ENCODE measurements around the gene RALGPS1.

The RALGPS1 gene

DNA sequence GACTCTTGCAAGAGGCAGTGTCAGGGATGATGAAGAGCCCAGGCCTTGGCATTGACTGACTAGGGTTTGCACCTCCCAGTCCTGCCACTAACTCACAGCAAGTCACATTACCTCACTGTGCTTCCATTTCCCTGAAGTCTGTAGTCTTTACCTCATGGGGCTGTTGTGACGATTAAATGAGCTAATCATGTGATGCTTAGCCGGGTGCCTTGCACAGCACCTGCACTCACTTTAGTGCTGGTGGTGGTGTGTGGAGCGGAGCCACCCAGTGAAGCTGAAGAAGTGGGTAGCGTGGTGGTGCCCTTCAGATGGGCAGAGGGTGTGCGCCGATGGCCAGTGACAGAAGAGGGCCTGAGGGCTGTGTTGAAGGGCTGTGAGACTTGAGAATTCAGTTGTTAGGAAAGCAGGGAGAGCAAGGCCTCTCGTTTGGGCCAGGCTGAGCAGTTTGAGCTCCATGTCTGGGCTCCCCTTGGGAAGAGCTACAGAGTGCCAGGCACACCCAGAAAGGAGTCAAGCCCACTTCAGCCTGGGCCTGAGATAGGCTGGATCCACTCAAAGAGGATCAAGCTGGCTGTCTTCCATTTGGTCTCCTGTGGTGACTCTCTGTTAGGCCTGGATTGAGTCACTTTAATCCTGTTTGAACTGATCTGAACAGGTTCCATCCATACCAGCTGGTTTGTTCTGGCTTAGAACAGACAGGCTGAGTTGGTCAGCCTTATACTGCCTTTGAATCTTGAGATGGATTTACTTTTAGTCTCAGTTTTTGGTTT is 42.5 kb downstream of the RALGPS1 start:
- peak; percentile 82 for DNase-seq

DNA sequence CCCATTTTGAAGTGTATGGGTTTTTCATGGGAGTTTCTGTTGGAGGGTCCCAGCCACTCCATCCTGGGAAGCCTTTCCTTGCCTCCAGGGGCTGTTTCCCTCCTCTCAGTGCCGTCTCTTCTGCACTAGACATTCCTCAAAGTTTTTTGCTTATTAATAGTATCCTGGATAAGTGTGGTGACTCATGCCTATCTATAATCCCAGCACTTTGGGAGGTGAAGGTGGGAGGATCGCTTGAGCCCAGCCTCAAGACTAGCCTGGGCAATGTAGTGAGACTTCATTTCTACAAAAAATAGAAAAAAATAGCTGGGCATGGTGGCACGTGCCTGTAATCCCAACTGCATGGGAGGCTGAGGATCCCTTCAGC is 43.1 kb downstream of the RALGPS1 start:
- DNase-seq = peak; percentile 77

- no peak for DNase-seq
These were observed 44.8 kb downstream of the RALGPS1 start for GRCh38 chr9:126959336-126959735.

DNA sequence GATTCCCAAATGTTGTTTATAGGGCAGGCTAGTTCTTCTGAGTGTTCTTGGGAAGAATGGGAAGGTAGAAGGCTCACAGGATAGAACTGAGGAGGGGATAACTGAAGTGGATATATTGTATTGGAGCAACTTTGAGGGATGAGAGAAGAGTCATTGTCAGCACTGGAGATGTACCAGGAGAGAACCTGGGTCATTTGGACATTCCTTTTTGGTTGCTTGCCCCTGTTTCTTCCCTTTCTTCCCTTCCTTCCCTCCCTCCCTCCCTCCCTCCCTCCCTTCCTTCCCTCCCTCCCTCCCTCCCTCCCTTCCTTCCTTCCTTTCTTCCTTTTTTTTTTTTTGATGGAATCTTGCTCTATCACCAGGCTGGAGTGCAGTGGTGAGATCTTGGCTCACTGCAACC is 45.3 kb downstream of the RALGPS1 start:
- no peak for DNase-seq

DNA sequence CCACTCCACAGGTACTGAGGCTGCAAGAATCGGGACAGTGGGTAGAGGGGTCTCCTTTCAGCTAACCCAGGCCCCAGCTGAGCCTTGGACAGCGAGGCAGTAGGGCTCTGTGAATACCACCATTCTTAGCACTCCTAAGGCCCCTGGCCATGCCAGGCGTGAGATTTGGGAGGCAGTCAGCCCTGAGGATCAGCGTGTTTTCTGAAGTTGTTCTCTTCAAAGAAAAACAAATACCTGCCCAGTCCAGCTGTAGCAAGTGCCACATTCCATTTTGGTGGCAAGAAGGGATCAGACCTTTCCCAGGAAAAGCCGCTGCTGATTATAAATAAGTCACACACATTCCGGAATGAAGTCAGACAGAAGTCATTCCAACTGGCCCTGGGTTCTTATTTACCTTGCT is 47.8 kb downstream of the RALGPS1 start:
- no peak for DNase-seq

DNA sequence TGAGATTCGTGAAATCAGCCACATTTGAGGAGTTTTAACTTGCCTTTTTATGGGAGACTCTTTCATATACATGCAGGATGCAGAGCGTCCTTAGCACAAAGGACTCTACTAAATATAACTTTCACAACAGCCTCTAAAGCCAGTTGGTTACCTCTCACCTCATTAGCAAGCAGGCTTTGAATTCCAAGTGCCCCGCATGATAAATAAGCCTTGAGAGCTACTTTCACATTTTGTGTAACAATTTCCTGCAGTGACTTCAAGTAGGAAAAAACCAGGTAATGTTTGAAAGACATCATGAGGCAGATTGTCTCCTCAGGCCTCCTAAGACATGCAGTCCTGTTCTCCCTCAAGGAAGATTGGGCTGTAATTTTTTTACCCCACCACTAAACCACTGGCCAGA is 50.5 kb downstream of the RALGPS1 start:
- DNase-seq = no peak

DNA sequence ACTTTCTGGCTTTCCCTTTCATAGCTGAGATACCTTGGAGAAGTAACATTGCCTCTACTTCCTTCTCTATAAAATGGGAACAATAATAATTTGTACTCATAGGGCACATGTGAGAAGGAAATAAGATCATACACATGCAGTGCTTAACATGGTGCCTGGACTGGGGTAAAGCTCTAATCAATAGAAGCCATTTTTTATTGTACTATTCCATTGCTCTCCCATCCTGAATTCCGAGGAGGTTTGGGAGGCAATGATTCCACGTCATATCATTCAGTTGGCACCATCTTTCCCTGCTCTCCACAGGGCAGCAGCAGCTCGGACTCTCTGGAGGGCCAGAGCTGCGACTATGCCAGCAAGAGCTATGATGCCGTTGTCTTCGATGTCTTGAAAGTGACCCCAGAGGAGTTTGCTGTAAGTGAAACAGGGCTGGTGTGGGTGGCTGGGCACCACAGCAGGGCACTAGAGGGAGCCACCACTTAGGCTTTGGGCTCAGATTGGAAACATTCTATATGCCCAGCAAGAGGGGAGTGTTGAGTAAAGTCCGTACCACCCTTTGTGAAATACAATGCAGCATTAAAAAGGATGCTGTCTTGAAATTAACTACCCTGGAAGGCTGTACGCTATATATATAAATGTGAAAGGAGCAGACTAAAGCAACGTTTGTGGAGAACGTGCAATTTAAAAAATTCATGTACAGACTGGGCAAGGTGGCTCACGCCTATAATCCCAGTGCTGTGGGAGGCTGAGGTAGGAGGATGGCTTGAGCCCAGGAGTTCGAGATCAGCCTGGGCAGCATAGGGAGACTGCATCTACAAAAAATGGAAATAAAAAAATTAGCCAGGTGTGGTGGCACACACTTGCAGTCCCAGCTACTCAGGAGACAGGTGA is 51.2 kb downstream of the RALGPS1 start:
- peak; percentile 47 for DNase-seq

GRCh38 chr9:126971261-126971660 is 56.7 kb downstream of the RALGPS1 start:
- no peak for DNase-seq

GRCh38 chr9:126973651-126974529 is 59.3 kb downstream of the RALGPS1 start:
- no peak for DNase-seq

DNA sequence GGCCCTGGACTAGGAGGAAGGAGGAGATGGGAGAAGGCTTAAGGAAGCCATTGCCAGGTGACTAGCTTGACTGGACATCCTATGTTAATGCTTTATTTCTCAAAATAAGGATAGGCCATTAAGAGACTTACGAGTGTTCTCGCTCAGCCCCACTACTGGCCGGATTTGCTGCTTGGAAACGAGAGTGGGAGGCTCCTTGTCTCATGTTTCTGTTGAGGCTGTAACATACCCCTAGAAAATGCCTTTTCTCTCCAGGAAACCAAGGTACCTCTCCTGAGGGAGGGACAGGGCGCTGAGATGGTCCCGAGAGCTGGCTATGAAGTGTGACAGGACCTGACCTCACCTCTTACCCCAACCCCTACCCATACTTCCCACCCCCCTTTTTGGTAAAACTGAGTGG is 60.0 kb downstream of the RALGPS1 start:
- no peak for DNase-seq

- no peak for DNase-seq
These were observed 61.0 kb downstream of the RALGPS1 start for GRCh38 chr9:126975327-126976220.

DNA sequence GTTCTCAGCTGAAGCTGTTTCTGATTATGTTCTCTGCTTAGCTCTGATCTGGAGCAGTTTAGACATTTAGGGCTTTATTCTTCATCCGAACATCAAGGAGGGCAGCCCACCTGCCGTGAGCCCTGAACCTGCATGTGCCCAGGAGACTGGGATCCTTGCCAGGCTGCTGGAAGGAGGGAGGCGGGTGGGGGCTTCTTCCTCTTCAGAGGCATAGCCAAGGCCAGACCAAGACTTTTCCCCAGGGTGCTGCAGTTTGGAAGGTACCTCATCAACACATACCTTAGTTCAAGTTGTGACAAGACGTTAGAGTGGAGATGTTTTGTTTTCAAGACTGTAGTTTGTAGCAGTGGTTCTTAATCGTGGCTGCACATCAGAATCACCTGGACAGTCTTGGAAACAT is 64.9 kb downstream of the RALGPS1 start:
- DNase-seq = no peak

- DNase-seq = peak; percentile 12
These were observed 65.6 kb downstream of the RALGPS1 start for GRCh38 chr9:126980231-126980630.

- no peak for DNase-seq
These were observed 66.6 kb downstream of the RALGPS1 start for GRCh38 chr9:126981218-126981617.

- no peak for DNase-seq
These were observed 67.8 kb downstream of the RALGPS1 start for GRCh38 chr9:126982215-126983002.

DNA sequence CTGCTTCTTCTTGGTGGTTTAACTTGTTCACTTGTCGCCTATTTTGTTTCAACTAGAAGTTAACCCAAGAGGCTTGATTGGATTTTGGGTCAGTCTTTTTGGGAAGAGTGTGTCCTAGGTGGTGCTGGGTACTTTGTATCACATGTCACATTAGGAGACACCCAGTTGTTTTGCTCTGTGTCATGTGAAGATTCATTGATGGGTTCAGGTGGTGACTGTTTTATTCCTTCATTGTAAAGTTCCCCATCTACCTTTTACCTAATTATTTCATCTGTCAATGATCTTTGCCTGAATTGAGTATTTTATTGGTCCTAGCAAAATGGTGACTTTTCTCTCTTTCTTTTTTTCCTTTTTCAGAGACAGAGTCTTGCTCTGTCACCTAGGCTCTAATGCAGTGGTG is 69.2 kb downstream of the RALGPS1 start:
- no peak for DNase-seq

DNA sequence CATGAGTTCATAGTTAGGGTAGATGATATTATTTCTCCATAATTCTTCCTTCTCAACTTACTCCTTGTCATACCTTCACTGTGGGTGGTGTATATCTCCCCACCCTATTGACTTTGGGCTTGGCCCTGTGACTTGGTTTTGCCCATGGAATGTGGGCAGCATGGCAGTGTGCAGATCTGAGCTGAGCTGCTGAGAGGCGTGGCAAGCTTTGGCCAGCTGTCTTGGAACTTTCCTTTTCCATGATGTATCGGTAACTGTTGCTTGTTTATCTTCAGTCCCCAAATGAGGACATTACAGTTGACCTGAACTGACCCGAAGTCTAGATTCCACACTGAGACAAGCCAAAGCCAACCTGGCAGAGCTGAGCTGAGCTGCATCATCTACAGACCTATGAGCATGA is 70.4 kb downstream of the RALGPS1 start:
- no peak for DNase-seq

DNA sequence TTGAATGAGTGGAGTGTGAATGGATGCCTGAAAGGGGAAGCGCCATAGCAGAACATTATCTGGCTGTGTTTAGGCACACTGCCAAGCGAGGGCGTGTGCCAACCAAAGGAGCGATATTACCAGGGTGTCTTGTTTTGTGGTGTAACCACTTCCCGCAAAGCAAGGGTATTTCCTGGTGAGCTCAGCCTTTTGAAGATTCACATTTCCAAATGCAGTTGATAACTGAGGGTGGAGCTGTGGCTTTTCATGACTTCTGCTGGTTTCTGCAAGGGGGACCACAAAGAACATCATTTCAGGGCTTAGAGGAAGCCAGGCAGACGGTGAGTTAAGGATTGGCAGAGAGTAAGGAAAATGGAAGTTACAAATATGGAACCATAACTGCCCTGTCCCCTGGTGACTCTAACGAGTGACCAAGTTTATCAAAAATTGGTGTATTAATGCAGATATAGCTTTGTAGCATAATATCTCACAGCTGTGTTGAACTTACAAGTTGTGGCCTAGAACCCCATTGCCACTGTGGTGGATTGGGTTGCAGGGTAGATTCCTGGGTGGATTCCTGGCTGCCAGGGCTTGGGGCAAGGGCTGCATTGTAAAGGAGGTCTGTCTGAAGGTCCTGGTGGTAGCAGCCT is 71.4 kb downstream of the RALGPS1 start:
- peak; percentile 74 for DNase-seq

- DNase-seq = peak; percentile 4
These were observed 71.9 kb downstream of the RALGPS1 start for GRCh38 chr9:126986506-126986951.

- no peak for DNase-seq
These were observed 74.3 kb downstream of the RALGPS1 start for GRCh38 chr9:126988857-126989256.

All from fibroblast of skin of right biceps (primary cell).